ENCODE data around the gene PPP1R1C.

Gene PPP1R1C

DNA sequence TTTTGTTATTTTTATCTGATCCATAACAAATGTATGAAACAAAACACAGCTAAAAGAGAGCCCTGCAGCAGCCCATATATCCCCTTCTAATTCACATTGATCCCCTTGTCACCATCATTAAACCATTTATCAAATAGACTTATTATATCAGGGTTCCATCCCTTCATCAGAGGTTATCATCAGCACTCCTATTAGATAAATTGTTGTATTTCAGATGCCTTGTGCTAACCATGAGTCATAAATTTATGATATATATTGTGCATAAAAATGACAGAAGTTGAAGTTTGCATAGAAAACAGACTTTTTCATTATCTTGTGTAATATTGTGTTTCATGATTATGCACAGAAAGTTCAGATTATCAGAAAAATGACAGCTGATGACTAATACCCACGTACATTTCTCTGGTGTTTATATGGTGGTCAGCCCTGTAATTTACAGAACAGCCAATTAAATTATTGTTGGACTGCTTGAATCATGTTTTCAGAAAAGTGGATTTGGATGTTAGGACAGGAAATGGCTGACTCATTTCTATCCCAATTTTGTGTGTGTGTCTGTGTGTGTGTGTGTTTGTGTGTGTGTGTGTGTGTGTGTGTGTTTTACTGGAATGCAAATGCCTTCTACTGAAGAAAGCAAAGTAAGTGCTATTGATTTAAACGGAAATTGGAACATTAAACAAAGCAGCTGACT lies 80.9 kb downstream of the PPP1R1C start:
- DNase-seq: no peak

DNA sequence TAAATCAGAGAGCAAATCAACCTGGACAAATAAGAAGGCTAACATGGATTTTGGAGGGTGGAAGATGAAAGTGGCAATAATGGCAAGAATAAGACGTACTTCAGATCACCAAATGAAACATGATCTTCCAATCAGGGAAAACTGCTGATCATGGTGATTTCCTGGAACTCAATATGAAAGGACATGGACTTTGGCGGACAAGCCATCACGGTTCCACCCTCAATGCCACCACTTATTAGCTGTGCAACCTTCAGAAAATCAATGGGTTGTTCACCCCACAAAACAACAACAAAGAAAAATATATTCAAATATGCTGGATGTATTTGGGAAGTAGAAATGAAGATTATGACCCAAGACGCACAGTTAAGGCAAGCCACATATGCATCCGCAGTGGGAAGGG lies 81.7 kb downstream of the PPP1R1C start:
- DNase-seq: no peak

DNA sequence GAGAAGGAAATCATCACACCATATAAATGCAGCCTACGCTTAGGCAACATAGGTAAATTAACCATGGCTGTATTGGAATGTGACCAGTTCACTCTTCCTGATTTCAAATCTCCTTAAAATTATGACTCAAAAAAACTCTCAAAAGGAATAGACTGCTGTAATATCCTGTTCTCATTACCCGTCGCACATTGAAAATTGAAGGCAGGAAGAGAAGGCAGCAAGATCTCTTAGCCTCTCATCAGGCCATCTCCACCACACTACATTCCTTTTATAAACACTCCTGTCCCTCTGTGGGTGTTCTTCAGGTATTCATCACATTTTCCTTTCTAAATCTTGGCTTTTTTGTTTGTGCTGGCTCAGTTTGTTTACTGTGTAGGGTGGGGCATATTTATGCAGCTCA lies 83.2 kb downstream of the PPP1R1C start:
- DNase-seq: no peak

DNA sequence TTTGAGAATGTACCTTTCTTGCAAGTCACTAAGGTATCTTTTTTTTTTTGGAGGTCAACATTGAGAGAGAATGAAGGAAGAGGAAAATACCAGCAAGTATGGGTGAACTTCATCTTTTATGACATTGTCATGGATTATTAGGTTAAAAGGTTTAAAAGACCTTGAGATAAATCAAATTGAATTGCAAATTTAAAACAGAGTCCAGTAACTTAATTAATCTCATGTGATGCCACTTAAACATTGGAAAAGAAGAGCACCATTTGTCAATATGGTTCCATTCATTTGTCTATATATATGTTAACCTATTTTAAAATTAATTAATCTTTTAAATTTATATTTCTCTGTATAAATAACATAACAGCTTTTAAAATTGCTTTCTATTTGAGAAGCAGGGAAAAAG lies 83.8 kb downstream of the PPP1R1C start:
- no peak for DNase-seq

DNA sequence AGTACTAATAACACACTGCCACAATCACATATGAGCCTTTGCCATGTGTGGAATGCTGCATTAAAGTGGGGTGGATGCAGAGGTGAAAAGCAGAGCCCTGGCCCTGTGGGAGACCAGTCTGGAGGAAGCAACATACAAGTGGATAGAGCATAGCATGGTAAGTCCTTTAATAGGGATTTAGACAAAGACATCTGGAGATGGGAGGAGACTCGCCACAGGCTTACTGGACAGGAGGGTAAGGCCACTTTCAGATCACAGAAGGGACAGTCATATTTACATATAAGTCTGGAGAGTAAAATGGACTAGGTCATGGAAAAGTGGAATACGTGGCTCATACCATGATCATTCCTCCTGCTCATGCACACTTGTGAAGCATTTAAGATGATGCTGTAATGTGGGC lies 84.3 kb downstream of the PPP1R1C start:
- DNase-seq: no peak

DNA sequence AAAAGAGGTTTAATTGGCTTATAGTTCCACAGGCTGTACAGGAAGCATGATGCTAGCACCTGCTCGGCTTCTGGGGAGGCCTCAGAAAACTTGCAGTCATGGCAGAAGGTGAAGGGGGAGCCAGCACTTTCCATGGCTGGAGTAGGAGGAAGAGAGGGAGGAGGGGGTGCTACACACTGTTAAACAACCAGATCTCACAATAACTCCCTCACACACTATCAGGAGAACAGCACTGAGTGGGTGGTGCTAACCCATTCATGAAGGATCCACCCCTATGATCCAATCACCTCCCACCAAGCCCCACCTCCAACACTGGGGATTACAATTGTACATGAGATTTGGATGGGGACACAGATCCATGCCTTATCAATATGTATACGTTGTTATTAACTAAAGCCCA lies 85.1 kb downstream of the PPP1R1C start:
- DNase-seq: no peak

DNA sequence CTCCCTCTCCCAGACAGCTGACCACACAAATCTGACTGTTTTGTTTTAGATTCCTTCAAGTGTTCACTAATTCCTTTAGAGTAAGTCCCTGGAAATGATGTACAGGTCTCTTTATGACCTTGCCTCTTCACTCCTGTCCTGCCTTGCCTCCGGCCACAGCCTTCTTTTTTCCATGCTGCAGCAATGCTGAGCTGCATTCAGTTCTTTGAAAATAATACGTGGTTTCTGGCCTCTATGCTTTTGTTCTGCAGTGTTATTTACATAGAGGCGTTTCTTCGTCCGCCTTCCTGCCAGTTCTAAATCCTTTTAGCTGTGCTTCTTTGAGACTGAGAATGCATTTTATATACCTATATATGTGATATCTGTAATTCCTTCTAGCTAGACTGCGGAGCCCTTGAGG lies 87.2 kb downstream of the PPP1R1C start:
- DNase-seq: no peak

DNA sequence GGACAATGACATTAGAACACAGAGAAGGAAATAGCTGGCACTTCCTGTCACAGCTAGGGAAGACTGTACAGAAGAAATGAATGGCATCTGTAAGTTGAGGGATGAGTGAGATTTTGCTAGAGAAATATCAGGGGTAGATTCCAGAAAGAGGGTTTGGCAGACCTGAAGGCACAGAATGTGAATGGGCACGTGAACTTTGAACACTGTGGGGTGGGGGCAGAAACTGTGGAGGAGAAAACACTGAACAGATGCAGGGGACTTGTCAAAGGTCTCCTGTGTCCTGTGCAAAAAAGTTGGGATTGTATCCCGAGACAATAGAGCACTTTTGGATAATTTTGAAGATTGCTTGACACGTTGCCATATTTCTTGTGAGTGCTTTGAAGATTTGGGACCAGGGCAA lies 88.0 kb downstream of the PPP1R1C start:
- no peak for DNase-seq

DNA sequence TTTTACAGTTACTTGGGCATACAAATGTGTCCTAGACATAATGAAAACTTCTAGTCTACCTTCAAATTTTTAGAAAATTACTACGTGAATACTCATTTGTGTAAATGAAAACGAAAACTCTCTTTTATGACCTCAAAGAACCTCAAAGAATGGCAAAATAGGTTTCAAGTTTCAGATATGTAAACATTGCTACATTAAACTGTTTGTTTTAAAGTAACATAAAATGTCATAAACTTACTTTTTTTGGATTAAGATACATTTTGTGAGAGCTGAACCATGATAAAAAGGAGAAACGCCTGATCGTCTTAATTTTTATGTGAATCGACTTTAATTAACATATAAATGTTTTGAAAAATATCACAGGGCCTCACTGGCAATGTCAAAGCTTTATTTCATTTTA lies 91.4 kb downstream of the PPP1R1C start:
- no peak for DNase-seq

DNA sequence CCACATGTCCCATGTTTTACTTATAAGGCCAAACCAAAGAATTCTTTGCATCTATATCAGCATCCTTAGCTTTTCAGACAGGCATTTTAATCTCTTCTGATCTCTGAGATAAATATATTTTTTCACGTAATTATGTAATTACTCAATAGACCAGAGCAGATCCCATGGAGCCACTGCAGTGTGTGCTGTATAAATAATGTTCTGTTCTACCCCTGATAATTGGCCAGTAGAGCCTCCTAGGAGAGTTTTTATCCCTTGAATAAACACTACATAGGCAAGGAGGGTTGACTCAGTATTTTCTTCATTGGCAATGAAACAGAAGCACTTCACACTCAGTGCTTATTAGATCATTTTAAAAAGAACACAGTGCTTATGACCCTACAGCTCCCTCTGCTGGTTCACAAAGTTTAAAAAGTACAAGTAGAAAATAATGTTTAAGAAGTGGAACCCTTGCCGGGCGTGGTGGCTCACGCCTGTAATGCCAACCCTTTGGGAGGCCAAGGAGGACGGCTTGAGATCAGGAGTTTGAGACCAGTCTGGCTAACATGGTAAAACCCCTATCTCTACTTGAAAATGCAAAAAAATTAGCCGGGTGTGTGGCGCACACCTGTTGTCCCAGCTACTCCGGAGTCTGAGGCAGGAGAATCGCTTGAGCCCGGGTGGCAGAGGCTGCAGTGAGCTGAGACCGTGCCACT lies 91.9 kb downstream of the PPP1R1C start:
- DNase-seq: peak; percentile 90

DNA sequence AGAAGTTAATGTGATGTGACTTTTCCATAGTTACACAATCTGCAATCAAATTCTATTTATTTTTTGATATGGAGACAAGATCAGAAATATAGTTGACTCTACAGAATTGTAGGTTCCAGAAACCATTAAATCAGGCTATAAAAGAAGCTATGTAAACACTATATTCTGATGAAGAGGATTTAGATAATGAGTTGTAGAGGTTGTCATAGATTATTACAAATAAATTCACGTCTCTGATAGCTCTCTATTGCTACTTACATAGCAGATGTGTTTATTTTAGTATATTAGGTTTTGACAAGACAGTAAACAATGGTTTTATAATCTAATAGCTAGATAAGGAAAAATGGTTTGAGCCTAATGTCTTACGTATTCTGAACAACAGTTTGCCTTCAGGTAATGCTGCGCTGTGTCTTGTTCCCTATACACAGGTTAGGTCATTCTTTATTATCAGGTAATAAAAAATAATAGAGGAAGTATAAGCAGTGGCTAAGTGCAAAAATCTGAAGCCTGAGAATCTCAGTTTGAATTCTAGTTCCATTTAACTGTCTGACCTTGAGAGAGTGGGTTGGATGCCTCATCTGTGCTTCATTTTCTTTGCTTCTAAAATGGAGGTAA lies 93.4 kb downstream of the PPP1R1C start:
- no peak for DNase-seq

DNA sequence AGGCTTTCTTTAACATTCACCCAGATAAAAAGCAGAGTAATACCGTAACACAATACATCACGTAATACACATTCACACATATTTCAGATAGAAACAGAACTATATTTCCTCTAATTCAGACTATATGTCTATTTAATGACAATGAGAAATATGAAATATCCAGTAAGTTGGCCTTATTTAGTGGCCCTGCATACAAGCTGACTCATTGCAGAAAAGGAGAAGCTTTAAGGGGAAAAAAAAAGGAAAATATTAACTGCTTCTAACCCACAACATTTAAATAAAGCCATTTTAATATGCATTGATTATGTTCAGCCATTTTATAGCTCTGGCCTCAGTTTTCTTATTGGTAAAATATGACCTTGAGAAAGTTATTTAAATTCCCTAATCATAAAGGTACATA lies 94.8 kb downstream of the PPP1R1C start:
- DNase-seq: no peak

DNA sequence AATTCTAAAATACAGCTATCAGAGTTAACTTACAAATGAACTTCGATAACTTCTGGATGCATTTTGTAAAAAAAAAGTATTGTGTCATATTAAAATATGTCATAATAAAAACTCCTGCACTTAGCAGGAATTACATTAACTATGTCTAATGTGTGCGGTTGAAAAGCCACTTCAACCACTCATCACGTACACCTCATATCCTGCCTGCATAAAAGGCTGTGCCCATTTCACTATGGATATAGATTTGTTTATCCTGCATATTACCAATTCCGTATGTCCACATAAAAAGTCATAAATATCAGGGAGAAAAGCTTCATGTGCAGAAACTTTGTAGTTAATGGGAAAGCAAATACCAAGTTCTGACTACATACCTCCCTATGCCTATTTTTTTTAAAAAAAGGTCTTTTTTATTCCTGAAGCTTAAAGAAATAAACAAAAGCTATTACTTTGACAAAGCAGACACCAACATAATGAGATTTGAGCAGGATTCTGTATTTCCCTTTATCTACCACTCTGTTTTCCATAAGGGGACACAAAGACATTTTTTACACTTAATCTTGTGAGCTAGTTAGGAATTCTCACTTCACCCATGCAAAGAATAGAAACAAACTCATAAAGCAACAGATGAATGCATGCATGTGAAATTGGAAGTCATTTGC lies 96.1 kb downstream of the PPP1R1C start:
- peak; percentile 3 for DNase-seq

DNA sequence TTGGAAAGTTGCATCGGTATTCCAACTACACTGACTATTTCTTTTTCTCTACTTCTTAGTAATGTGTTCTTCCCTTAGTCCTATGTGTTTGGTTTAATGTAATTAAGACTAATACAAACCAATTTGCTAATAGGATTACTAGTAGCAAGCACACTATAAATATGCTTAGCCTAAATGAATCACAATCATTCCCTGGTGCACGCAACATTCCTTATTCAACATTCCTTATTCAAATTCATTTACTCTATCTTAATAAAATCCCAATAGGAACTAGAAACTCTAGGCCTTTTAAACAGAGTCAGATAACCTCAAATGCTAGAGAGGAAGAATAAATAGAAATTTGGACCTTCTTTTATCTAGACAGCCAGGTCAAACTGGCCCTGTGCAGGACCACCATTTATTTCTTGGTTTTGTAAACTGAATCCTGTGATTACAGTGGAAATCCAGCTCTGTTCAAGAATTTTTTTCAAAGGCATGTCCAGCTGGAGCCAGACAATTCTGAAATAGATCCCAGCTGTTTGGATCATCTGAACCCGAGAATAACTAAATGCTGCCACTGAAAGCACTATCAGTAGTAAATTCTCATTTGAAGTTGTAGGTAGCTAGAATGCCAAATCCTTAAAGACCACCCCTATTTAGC lies 103.1 kb downstream of the PPP1R1C start:
- DNase-seq: no peak

DNA sequence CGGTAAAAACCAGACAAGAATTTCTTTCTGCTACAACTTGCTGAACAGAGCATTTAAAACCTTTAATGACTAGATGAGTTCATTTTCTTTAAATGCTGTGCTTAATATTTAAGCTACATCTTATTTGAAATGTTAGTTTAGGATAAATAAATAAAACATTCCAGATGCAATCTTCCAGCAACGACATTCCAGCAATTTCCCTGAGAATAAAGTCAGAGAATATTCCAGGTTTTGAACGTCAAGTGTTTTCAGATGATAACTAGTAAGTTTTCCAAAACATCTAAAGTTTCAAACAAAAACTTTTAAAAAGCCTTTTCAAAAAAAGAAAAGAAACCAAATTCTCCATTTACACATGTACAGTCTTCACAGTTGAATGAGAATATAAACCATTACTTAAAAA lies 104.8 kb downstream of the PPP1R1C start:
- DNase-seq: no peak

DNA sequence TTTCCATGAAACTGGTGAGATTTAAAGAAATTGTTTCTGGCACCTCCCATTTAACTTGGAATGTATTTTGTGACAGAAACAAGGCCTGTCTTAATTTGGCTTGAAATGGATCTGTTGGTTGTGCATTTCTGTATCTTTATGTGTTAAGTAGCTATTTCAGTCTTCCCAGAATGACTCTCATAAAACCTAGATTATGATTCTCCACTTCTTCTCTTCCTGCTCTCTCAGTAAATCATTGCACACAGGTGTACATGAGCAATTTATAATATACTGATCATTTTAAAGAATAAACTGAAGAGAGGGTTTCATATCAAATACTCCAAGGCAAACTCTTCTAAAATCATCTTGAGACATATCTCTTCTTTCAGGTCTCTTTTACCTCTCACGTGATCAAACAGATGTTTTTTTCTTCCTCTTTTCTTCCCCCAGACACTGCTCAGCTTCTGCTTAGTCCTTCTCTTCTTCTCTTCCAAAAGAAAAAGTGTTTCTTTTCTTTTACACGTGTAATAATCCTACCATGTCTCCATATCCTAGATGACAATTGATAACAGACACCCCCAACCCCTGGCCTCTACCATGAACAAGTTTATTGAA lies 112.0 kb downstream of the PPP1R1C start:
- DNase-seq: no peak

DNA sequence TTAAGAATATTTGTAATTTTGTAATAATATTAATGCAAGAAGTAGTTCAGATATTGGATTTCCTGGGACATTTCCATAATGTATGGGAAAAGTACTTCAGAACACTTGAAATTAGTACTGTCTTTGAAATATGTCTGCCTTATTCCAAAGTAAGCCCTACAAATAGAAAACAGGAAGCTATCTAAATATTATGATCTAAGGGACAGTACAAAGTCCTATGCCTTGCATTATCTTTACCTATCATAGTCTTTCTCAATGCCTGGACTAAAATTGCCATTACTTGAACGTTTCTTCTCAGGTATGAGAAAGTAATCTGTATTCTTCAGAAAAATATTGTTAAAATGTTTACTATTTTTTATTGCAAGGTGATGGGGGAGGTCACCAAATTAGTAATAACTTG lies 113.0 kb downstream of the PPP1R1C start:
- no peak for DNase-seq

DNA sequence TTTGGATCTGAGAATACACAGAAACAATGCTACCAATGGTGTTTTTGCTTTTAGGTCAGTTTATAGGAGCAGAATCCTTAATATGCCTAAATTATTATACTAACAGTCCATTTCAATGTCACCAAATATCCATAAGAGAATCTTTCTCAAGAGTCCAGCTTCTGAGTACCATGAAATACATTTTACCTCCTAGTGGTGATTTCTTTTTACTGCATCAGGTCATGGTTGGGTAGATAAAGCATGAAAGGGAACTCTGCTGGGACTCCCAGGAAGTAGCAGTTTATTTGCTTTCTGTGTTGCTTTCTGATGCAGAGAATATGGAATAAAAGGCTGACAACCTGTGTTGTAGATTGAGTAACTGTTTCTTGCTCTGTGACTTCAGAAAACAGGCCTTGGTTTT lies 115.6 kb downstream of the PPP1R1C start:
- DNase-seq: no peak

DNA sequence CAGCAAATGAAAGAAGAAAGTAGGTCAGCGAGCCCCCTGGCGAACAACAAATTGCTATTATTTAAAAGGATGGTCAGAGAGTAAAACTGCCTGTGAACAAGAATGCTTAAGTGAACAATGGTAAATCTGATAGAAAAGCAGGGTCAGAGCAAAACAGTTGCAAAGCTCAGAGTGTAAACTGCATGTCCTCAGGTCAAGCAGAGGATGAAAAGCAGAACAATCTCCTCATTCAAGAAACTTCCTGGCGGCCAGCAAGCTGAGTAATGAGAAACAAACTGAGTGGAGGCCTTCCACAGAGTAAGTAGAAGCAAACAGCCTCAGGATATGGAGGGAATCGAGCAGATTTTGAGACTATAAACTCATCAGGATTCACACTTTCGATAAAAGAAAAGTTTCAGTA lies 117.9 kb downstream of the PPP1R1C start:
- no peak for DNase-seq

DNA sequence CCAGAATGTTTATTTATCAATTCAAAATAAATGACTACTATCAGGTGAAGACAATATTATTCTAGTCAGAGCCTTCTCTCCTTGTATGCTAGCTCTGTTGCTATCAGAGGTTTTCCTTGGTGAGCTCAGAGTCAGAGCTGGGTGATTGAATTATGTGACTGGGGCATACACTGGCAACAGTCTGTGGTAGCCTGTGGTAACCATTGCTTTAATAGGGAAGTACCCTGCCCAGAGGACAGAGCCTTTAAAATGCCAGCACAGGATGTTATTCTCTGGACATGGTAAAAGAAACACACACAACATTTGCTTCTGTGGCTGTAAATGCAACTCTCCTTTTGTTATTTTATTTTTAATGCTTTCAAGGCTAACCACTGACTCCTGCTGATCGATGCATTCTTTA lies 124.7 kb downstream of the PPP1R1C start:
- no peak for DNase-seq

DNA sequence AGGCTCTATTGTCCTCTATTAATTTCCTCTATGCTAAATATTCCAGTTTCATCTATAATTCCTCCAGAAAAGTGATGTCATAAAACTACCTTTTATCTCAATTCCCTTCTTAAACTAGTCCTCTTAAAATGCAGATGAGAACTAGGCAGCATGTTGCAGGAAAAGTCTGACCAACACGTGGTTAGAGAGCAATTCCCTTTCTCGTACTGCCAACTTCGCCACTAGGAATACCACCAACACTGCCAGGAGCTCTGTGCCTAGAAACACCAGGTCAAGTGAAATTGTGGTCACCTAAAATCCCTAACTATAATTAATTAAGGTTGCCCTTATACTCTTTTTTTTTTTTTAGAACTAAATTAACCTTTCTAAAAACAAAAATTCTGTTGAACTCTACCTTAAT lies 127.7 kb downstream of the PPP1R1C start:
- no peak for DNase-seq

DNA sequence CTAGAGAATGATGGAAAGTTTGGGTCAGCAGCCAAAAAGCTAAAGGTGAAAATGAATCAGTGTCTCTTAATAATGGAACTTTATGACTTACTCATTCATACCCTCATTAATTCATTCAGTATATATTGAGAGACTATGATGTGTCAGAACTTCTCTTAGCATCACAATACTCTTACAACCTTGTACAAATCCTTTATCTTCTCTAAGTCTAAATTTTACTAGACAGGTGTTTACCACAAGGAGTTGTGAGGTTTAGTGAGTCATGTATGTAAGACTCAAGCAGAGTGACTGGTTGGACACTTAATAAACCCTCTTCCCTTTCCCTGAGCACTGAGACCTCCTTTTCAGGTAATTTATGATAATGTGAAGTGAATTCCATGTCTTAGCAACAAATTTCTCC lies 129.6 kb downstream of the PPP1R1C start:
- DNase-seq: no peak

DNA sequence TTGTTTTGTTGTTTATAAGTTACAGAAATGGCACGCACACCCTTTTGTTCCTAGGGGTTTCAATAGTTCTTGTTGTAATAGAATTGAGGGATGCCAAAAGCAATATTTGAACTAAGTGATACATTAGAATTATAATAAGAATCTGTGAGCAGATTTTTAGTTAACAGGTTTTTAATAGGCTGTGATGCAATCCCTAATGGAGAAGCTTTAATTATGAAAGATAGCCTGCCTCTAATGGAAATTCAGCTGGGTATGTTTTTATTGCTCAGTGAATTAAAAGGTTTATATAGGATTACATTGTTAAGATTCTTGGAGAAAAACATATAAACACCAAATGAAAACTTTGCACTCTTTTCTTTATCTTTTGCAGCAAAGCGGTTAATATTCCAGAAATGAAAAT lies 131.1 kb downstream of the PPP1R1C start:
- DNase-seq: no peak
